H9 (cell line): Measurements from ENCODE around the gene KLHL41. TPM values are rescaled to one million over a fixed set of nuclear protein-coding genes. Genes with fewer than 3 reads are reported as not detected.

ENCODE experiments used
- DNase-seq: peaks from one replicate; pipeline ENCODE4 v3.0.0-alpha.2; 2017
- H2AFZ ChIP-seq: one replicate; pipeline ENCODE4 v1.6.1; 2013; ENCODE audit warnings: mild to moderate bottlenecking, low read length, control low read depth, moderate library complexity
- H2AK5ac ChIP-seq: 2 replicates; pipeline ENCODE4 v1.6.1; 2013; ENCODE audit warnings: low read length, control low read depth, mixed read lengths; ENCODE audit not compliant: insufficient read length
- H2BK120ac ChIP-seq: one replicate; pipeline ENCODE4 v1.6.1; 2013; ENCODE audit warnings: low read depth, mild to moderate bottlenecking, low read length, control low read depth, inconsistent platforms; ENCODE audit not compliant: poor library complexity, severe bottlenecking
- H2BK12ac ChIP-seq: 2 replicates; pipeline ENCODE4 v1.6.1; 2013; ENCODE audit warnings: low read length, control low read depth, mixed read lengths, low read depth; ENCODE audit not compliant: insufficient read length
- H2BK15ac ChIP-seq: 2 replicates; pipeline ENCODE4 v1.6.1; 2013; ENCODE audit warnings: low read depth, low read length, control low read depth
- H2BK20ac ChIP-seq: one replicate; pipeline ENCODE4 v1.6.1; 2013; ENCODE audit warnings: low read depth, mild to moderate bottlenecking, low read length, control low read depth, inconsistent platforms; ENCODE audit not compliant: poor library complexity, severe bottlenecking
- H2BK5ac ChIP-seq: 2 replicates; pipeline ENCODE4 v1.6.1; 2013; ENCODE audit warnings: low read length, control low read depth, mixed read lengths; ENCODE audit not compliant: insufficient read length
- H3K14ac ChIP-seq: 2 replicates; pipeline ENCODE4 v1.6.1; 2013; ENCODE audit warnings: low read length, control low read depth; ENCODE audit not compliant: insufficient read depth
- H3K18ac ChIP-seq: 2 replicates; pipeline ENCODE4 v1.6.1; 2013; ENCODE audit warnings: low read depth, mild to moderate bottlenecking, mixed read lengths, low read length, control low read depth; ENCODE audit not compliant: insufficient read length
- H3K23ac ChIP-seq: 2 replicates; pipeline ENCODE4 v1.6.1; 2013; ENCODE audit warnings: low read length, control low read depth, mixed read lengths, low read depth; ENCODE audit not compliant: insufficient read length
- H3K23me2 ChIP-seq: 2 replicates; pipeline ENCODE4 v1.6.1; 2013; ENCODE audit warnings: low read depth, mild to moderate bottlenecking, mixed read lengths, low read length, control low read depth; ENCODE audit not compliant: insufficient read length, poor library complexity, severe bottlenecking
- H3K27ac ChIP-seq: 2 replicates; pipeline ENCODE4 v1.5.1; 2013; ENCODE audit warnings: low read length, control low read depth, mixed read lengths, low read depth; ENCODE audit not compliant: insufficient read length
- H3K27me3 ChIP-seq: 2 replicates; pipeline ENCODE4 v1.6.1; 2013; ENCODE audit warnings: low read length, control low read depth, inconsistent platforms; ENCODE audit not compliant: insufficient read depth
- H3K4ac ChIP-seq: 2 replicates; pipeline ENCODE4 v1.6.1; 2013; ENCODE audit warnings: low read depth, mild to moderate bottlenecking, control low read depth, inconsistent platforms, low read length, moderate library complexity
- H3K4me1 ChIP-seq: 2 replicates; pipeline ENCODE4 v1.6.1; 2013; ENCODE audit warnings: low read length, control low read depth, inconsistent platforms; ENCODE audit not compliant: insufficient read depth
- H3K4me2 ChIP-seq: 2 replicates; pipeline ENCODE4 v1.6.1; 2013; ENCODE audit warnings: low read length, control low read depth, mixed read lengths; ENCODE audit not compliant: insufficient read length, insufficient read depth
- H3K56ac ChIP-seq: 2 replicates; pipeline ENCODE4 v1.6.1; 2013; ENCODE audit warnings: low read depth, mild to moderate bottlenecking, mixed read lengths, low read length, control low read depth; ENCODE audit not compliant: insufficient read length
- H3K79me1 ChIP-seq: 2 replicates; pipeline ENCODE4 v1.6.1; 2013; ENCODE audit warnings: low read depth, mild to moderate bottlenecking, moderate library complexity, low read length, control low read depth, inconsistent platforms; ENCODE audit not compliant: insufficient read depth, poor library complexity, severe bottlenecking
- H3K79me2 ChIP-seq: 2 replicates; pipeline ENCODE4 v1.6.1; 2013; ENCODE audit warnings: low read length, control low read depth, inconsistent platforms; ENCODE audit not compliant: insufficient read depth
- H3K9ac ChIP-seq: 2 replicates; pipeline ENCODE4 v1.6.1; 2013; ENCODE audit warnings: low read length, control low read depth, mixed read lengths; ENCODE audit not compliant: insufficient read length; ENCODE audit errors: extremely low read depth
- H3K9me3 ChIP-seq: one replicate; pipeline ENCODE4 v1.6.1; 2013; ENCODE audit warnings: low read depth, low read length, inconsistent platforms; ENCODE audit not compliant: control insufficient read depth
- H3T11ph ChIP-seq: one replicate; pipeline ENCODE4 v1.6.1; 2013; ENCODE audit warnings: mild to moderate bottlenecking, low read length, control low read depth, inconsistent platforms
- H4K20me1 ChIP-seq: one replicate; pipeline ENCODE4 v1.6.1; 2013; ENCODE audit not compliant: control insufficient read depth, insufficient read length, insufficient read depth
- H4K5ac ChIP-seq: 2 replicates; pipeline ENCODE4 v1.6.1; 2013; ENCODE audit warnings: low read depth, mild to moderate bottlenecking, mixed read lengths, low read length, control low read depth; ENCODE audit not compliant: insufficient read length
- H4K8ac ChIP-seq: replicated peaks from 2 replicates; pipeline ENCODE4 v1.6.1; 2013; ENCODE audit warnings: low read length, control low read depth, mixed read lengths, low read depth; ENCODE audit not compliant: insufficient read length
- H4K91ac ChIP-seq: 2 replicates; pipeline ENCODE4 v1.6.1; 2013; ENCODE audit warnings: low read depth, mild to moderate bottlenecking, moderate library complexity, mixed read lengths, low read length, control low read depth; ENCODE audit not compliant: insufficient read length
- H3K27ac Mint-ChIP-seq, 3 experiments: 2 replicates in 2 of 3; 3 replicates in 1 of 3; pipeline ENCODE4 v1.8.0; 2020 to 2021; ENCODE audit warnings: mixed read lengths in 3 of 3, mild to moderate bottlenecking in 1 of 3, moderate library complexity in 1 of 3
- H3K27me3 Mint-ChIP-seq: 2 replicates; pipeline ENCODE4 v1.8.0; 2021; ENCODE audit warnings: low read depth, mild to moderate bottlenecking, moderate library complexity, mixed read lengths
- H3K36me3 Mint-ChIP-seq, 3 experiments: 2 replicates in 2 of 3; 3 replicates in 1 of 3; pipeline ENCODE4 v1.8.0; 2020 to 2021; ENCODE audit warnings: low read depth in 3 of 3, mixed read lengths in 3 of 3; ENCODE audit not compliant: insufficient read depth in 1 of 3
- H3K4me1 Mint-ChIP-seq, 2 experiments: 2 replicates each; pipeline ENCODE4 v1.8.0; 2020; ENCODE audit warnings: mixed read lengths in 2 of 2
- H3K4me3 Mint-ChIP-seq, 2 experiments: 2 replicates in 1 of 2; 3 replicates in 1 of 2; pipeline ENCODE4 v1.8.0; 2020 to 2021; ENCODE audit warnings: mild to moderate bottlenecking in 2 of 2, mixed read lengths in 2 of 2, moderate library complexity in 1 of 2
- H3K9me3 Mint-ChIP-seq, 2 experiments: 2 replicates in 1 of 2; 3 replicates in 1 of 2; pipeline ENCODE4 v1.8.0; 2020; ENCODE audit warnings: mild to moderate bottlenecking in 2 of 2, mixed read lengths in 2 of 2, moderate library complexity in 1 of 2
- WGBS: extraction: QIAGEN DNeasy Blood & Tissue Kit; methylation state at CpG from one replicate; pipeline ENCODE4 v1.1.7; 2013; ENCODE audit warnings: missing lambda C conversion rate, low lambda C conversion rate, mixed read lengths; ENCODE audit not compliant: insufficient read length; ENCODE audit errors: extremely low coverage; 5-methylcytosine and 5-hydroxymethylcytosine counted together
- total RNA-seq: library from RNA; stranded (reverse); gene quantifications from 2 replicates; pipeline ENCODE4 v1.2.1, GENCODE V29; 2021
- TF ChIP-seq, protein P1 (sequence below): fragments of 200-600 bp; sonication (generic); conservative IDR thresholded peaks from 3 replicates; pipeline ENCODE4 v1.8.0; 2021; ENCODE audit warnings: antibody characterized with exemption, mild to moderate bottlenecking

KLHL41 gene
- total RNA-seq, 1 experiment from 2014 or later, result not detected

DNA sequence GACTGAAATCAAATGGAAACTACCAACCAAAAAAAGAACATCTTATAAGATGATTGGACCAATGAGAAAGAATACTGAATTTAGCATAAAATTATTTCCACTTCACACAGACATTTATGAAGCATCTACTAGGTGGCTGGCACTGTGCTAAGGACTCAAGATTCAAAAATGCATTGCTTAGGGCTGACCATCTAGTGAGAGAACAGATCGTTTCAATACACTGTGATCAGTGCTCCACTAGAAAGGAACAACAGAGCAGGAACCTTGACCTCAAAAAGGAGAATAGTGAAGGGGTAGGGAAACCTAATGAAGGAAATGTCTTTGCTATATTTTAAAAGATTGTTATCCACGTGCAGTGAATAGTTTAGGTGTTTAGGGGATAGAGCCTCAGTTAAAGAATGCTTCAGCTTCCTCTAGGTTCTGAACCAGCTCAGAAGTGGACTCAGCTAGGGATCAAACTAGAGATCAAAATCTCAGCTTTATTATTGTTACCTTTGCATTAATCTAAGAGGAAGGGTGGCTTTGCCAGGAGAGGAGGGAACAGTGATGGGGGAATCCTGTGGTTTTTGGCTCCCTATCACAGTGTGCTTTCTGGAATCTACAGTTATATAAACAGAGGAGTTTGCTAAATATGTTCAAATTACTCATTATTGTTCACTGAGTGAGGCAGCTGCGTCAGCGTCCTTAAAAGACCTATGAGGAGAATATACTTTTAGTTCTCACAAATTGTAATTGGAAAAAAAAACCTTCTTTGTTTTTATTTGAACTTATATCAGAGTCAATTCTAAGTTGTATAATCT lies 46.4 kb upstream of the KLHL41 start:
- no peak overlapping the region for H3K56ac ChIP-seq
- no peak overlapping the region for H3K9ac ChIP-seq
- DNase-seq, result no peak
- H2BK5ac ChIP-seq, result no peak overlapping the region
- no peaks in the 10 kb centered on the region for H3K23me2 ChIP-seq
- no peak overlapping the region for H3K23ac ChIP-seq
- H3K9me3 Mint-ChIP-seq, result no peaks in the 10 kb centered on the region
- H3K79me1 ChIP-seq, result no peaks in the 10 kb centered on the region
- H4K91ac ChIP-seq, result no peak overlapping the region
- WGBS, result no CpG with 5 or more reads among the region's 4 CpGs
- H4K5ac ChIP-seq, result no peak overlapping the region
- H3K27ac Mint-ChIP-seq, result peak overlapping the region in 1 of 3 experiments; percentile 11; a peak in 1 of 7 replicates
- H2BK15ac ChIP-seq, result no peak overlapping the region
- peak overlapping the region; percentile 29 for H2AFZ ChIP-seq
- no peak overlapping the region for H3K27ac ChIP-seq
- H3K27me3 ChIP-seq, result no peaks in the 10 kb centered on the region; the same call in 1 of the 2 replicates
- H4K8ac ChIP-seq, result no peak overlapping the region
- H2BK120ac ChIP-seq, result no peak overlapping the region
- no peak overlapping the region for H2BK20ac ChIP-seq
- no peak overlapping the region for H3T11ph ChIP-seq
- H3K18ac ChIP-seq, result no peak overlapping the region
- H3K27me3 Mint-ChIP-seq, result no peaks in the 10 kb centered on the region
- H2AK5ac ChIP-seq, result no peak overlapping the region
- no peaks in the 10 kb centered on the region for H3K4me1 ChIP-seq
- no peaks in the 10 kb centered on the region for H3K36me3 Mint-ChIP-seq
- no peak overlapping the region for H3K4ac ChIP-seq
- H3K9me3 ChIP-seq, result no peaks in the 10 kb centered on the region
- H3K4me3 Mint-ChIP-seq, result no peak overlapping the region
- no peak overlapping the region for H3K4me2 ChIP-seq
- TF ChIP-seq, protein P1, sequence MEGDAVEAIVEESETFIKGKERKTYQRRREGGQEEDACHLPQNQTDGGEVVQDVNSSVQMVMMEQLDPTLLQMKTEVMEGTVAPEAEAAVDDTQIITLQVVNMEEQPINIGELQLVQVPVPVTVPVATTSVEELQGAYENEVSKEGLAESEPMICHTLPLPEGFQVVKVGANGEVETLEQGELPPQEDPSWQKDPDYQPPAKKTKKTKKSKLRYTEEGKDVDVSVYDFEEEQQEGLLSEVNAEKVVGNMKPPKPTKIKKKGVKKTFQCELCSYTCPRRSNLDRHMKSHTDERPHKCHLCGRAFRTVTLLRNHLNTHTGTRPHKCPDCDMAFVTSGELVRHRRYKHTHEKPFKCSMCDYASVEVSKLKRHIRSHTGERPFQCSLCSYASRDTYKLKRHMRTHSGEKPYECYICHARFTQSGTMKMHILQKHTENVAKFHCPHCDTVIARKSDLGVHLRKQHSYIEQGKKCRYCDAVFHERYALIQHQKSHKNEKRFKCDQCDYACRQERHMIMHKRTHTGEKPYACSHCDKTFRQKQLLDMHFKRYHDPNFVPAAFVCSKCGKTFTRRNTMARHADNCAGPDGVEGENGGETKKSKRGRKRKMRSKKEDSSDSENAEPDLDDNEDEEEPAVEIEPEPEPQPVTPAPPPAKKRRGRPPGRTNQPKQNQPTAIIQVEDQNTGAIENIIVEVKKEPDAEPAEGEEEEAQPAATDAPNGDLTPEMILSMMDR, result no peak
- no peaks in the 10 kb centered on the region for H3K79me2 ChIP-seq
- no peaks in the 10 kb centered on the region for H4K20me1 ChIP-seq
- H3K4me1 Mint-ChIP-seq, result no peaks in the 10 kb centered on the region
- H3K14ac ChIP-seq, result no peak overlapping the region
- H2BK12ac ChIP-seq, result no peak overlapping the region
